Measurements from ENCODE around the gene PPM1D.
"Not testable (repeated sequence)": the region's sequence is repeated elsewhere in the genome, so short reads cannot be mapped to it uniquely, and the experiment has no call there.

PPM1D gene

DNA sequence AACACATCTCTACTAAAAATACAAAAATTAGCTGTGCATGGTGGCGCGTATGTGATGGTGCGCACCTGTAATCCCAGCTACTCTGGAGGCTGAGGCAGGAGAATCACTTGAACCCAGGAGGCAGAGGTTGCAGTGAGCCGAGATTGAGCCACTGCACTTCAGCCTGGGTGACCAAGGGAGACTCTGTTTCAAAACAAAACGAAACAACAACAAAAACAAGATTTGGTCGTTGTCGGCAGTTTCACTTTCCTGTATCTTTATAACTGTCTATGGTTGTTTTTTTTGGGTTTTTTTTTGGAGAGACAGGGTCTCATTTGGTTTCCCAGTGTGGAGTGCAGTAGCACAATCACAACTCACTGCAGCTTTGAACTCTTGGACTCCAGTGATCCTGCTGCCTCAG is 68.7 kb downstream of the PPM1D start:
- DNase-seq (ENCODE audit: low read depth in 2 of 2), result not testable (repeated sequence)

DNA sequence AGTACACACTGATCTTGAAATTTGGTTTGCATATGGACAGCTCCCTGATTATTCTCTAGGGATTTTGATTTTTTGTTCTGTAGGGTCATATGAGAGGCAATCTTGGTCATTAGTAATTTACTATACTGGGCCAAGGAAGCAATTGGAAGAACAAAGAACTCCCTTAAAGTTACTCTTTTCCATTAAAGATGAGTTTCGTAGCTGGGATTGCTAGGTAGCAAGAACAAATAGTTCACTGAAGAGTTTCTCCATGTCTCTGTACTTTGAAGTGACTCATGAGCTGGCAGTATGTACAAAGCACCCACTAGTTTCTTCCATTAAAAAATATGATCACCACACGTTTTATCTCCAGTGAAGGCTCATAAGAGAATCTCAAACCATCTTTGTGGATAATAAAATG is 71.5 kb downstream of the PPM1D start:
- no peak for DNase-seq (ENCODE audit: low read depth in 2 of 2)

DNA sequence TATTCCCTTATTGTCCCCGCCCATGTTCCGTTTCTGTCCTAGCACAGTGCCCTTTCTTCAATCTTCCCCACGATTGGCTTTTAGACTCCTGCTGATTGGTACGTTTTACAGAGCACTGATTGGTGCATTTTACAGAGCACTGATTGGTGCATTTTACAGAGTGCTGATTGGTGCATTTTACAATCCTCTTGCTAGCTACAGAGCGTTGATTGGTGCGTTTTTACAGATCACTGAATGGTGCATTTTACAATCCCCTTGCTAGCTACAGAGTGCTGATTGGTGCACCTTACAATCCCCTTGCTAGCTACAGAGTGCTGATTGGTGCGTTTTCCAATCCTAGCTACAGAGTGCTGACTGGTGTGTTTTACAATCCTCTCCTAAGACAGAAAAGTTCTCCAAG is 74.6 kb downstream of the PPM1D start:
- not testable (repeated sequence) for DNase-seq (ENCODE audit: low read depth in 2 of 2)

DNA sequence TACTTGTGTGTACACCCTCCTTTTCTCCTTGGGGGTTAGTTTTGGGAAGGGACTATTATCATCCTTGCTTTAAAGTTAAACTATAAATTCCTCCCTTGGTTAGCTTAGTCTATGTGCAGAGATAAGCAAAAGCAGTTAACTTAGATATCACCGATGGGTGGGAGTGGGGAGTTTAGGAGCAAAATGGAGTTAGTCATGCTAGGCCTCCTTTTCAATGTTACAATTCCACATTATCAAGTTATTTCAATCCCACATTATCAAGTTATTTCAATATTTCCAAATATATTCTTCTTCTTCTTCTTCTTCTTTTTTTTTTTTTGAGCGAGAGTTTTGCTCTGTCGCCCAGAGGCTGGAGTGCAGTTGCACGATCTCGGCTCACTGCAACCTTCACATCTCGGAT is 76.0 kb downstream of the PPM1D start:
- DNase-seq (ENCODE audit: low read depth in 2 of 2), result no peak

DNA sequence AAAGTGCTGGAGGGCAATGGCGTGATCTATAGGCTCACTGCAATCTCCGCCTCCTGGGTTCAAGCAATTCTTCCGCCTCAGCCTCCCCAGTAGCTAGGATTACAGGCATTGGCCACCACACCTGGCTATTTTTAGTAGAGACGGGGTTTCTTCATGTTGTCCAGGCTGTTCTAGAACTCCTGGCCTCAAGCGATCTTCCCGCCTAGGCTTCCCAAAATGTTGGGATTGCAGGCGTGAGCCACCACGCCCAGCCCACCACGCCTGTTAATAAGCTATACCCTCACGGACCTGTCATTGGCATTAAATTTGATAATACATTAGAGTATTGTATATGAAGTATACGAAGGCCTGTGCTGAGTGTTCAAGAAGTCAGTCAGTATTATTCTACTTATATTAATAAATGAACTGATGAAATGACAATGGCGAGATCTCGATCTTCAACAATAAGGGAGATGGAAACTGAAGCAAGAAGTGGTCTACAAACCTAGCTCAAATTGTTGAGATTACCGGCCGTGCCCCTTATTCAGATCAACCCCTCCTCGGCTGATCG is 76.8 kb downstream of the PPM1D start:
- DNase-seq (ENCODE audit: low read depth in 2 of 2), result no peak

DNA sequence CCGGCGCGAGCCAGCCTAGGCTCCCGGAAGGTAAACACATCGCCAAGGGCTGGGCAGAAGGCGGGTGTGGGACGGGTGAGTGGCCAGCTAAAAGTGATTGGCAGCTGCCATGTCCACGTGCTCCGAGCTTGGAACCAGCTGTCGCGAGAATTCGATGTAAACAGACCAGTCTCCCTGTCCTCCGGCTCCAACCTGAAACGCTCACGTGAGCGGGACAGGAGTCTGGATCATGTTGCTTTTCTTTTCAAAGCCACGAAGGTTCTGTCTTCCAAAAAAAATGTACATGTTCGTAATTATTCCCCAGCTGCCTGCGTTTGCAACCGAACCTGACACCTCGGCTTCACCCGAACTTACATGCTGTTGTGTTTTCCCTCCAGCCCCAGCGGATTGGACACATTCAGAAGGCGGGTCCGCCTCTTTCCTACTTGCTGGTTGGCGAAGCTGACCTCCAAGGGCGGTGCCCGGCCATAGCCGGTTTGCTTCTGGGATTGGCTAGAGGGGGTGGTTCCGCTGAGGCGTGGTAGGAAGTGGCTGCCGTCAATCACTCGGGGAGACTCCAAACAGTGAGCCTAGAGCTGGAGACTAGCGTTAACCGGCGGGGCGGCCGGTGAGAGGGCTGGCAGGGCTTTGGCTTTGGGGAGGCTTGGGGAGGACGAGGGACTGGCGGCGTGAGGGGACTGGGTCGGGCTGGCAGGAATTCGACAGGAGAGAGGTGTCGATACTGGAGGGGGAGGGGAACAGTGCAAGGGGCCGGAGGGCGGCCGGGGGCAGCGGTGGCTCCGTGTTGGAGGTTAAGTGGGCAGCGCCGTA is 77.5 kb downstream of the PPM1D start, which contains the start of gene BCAS3:
Gene BCAS3 (plus strand): TSS at position 544 of the 810 bp plus-strand sequence.
- peak; percentile 86 to 96 for DNase-seq (ENCODE audit: low read depth in 2 of 2)

DNA sequence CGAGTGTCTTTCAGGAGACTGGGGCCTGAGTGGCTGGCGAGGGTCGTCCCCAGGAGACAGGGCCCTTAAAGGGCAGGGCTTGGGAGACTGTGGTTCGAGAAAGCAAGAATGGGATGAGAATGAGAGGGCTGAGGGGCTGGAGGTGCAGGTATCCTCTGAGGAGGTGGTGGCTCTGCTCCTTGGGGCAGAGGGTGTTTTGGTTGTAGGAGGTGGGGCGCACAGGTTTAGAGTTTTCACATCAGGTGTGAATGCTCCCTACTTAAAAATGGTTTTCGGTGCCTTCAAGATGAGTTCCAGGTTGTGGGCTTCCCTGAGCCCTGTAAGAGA is 78.1 kb downstream of the PPM1D start:
- no peak for DNase-seq (ENCODE audit: low read depth in 2 of 2)

DNA sequence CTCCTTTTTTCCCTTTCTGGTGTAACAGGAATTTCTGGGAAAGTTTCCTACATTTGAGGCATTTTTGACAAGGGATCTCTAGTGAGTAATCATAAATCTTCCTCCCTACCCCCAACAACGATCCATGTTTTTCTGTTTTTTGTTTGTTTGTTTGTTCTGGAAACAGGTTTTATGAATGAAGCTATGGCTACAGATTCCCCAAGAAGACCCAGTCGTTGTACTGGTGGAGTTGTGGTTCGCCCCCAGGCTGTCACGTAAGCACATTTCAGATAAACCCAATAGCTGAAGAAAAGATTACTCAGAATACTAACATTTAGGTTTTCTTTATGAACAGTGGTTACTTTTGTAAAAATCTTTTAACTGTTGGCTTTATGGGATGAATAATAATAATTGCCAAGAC is 79.3 kb downstream of the PPM1D start:
- no peak for DNase-seq (ENCODE audit: low read depth in 2 of 2)

DNA sequence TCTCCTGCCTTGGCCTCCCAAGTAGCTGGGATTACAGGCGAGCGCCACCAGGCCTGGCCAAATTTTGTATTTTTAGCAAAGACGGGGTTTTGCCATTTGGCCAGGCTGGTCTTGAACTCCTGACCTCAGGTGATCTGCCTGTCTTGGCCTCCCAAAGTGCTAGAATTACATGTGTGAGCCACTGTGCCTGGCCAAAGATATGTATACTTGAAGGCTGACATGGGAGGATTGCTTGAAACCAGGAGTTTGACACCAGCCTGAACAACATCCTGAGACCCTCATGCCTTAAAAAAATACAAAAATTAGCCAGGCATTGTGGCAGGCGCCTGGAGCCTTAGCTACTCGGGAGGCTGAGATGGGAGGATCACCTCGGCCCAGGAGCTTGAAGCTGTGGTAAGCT is 80.8 kb downstream of the PPM1D start:
- DNase-seq (ENCODE audit: low read depth in 2 of 2), result no peak

DNA sequence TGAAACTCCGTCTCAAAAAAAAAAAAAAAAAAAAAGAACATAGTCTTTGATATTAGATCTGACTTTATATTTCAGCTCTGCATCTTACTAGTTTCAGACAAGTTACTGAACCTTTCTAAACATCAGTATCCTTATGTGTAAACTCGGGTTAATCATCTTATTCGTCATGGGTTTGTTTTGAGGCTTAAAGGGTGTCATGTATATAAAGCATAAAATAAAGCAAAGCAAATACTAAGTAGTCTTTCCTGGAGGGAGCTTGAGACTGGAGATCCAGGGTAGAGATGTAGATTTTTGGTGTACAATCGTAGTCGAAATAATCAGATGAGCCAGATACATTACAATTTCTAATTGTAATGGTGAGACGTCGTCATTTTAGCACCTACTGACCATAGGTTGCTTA is 85.4 kb downstream of the PPM1D start:
- DNase-seq (ENCODE audit: low read depth in 2 of 2), result no peak

DNA sequence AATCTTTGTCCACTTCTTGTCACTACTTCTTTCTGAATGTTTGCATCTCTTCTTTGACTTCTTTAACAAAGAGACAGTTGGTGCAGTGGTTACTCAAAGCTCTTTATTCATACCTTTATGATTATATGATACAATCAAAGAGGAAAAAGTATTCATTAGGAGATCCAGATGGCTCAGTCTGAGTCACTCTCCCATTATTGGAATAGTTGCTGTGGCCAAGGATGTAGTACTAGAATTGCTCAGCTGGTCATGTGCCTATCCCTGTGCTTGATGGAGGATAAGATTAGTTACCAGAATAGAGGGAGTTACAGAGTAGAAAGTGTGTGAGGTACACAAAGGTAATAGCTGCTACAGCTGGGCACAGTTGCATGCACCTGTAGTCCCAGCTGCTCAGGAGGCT is 96.0 kb downstream of the PPM1D start:
- DNase-seq (ENCODE audit: low read depth in 2 of 2), result no peak

DNA sequence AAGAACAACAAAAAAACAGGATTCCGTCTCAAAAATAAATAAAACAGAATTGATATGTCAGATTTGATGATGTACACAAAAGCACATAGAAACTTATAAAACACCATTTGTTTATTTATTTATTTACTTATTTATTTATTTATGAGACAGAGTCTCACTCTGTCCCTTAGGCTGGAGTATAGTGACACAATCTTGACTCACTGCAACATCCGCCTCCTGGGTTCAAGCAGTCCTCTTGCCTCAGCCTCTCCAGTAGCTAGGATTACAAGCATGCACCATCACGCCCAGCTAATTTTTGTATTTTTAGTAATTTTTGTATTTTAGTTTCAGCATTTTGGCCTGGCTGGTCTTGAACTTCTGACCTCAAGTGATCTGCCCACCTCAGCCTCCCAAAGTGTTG is 99.1 kb downstream of the PPM1D start:
- no peak for DNase-seq (ENCODE audit: low read depth in 2 of 2)

DNA sequence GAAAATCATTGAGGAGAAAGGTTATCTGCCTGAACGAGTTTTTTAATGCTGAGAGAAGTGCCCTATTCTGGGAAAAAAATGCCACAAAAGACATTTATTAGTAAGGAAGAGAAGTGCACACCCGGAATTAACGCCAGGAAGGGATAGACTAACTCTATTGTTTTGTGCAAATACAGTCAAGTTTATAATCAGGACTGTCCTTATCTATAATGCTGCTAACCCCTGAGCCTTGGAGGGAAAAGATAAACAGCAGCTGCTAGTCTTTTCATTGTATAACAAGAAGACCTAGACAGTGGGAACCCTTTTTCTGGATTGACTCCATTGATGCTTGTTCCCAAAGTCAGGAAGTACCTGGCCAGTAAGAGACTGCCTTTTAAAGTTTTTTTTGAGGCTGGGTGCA is 104.2 kb downstream of the PPM1D start:
- no peak for DNase-seq (ENCODE audit: low read depth in 2 of 2)

DNA sequence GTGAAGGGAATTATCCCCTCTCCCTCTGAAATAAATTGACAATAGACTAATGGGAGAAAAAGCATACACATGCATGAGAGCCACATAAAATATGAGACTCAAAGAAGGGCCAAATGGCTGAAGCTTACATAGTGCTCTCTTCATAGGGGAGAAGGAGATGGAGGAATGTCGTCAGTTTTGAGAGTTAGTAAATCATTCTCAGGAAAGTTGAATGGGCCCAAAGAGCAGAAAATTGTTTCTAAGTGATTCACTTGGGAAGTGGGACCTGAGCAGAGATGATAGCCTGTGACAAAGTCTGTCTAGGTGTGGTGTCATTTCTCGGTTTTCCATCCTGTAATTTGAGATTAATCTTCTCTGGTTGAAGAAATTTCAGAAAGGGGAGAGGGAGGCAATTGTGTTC is 112.7 kb downstream of the PPM1D start:
- no peak for DNase-seq (ENCODE audit: low read depth in 2 of 2)

DNA sequence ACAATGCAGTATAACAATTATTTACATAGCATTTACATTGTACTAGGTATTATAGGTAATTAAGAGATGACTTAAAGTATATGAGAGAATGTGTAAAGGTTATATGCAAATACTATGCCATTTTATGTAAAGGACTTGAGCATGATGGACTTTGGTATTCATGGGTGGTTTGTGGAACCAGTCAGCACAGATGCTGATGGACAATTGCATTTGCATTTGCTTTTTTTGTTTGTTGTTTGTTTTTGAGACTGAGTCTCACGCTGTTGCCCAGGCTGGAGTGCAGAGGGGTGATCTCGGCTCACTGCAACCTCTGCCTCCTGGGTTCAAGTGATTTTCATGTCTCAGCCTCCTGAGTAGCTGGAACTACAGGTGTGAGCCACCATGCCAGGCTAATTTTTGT is 113.6 kb downstream of the PPM1D start:
- no peak for DNase-seq (ENCODE audit: low read depth in 2 of 2)
